Measurements from ENCODE around the gene SLC17A9. TPM values are rescaled to one million over a fixed set of nuclear protein-coding genes. Genes with fewer than 3 reads are reported as not detected.

The SLC17A9 gene
- total and polyA plus RNA-seq, 2 of the 8 experiments (the other 6 are each of a cell fraction or from before 2014, with no cell fraction given), result 23.5 to 35.2 TPM

DNA sequence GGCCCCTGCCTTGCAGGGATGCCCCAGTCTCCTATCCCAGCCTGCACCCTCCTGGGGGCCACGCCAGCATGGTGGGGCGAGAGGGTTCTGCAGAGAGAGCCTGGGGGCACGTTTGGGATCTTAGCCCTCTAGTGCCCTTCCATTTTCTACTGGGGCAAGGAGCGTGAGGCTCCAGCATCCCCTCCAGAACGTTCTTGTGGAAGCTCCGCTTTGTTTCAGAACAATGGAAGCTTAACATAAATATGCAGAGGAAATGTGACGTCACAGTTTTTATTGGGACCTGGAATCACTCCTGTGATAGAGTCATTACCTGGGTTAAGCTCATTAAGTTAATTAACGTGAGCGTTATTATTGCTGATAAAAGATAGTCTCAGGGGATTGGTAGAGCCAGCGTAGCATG, 34.6 kb downstream of the SLC17A9 start:
- Histone ChIP-seq H2BK15ac (ENCODE audit: low read length) (no peak overlapping the region), H3K56ac (replicated peaks; ENCODE audit: insufficient read length, low read depth, low read length) (no peak overlapping the region), H3K18ac (ENCODE audit: extremely low read depth, low read length) (0 out of 2 replicates have a peak overlapping the region, but pooled peaks have one; percentile 10), H2AFZ (ENCODE audit: low read length) (no peak overlapping the region), H3K4me3 (ENCODE audit: extremely low read depth in 1 of 4, insufficient read depth in 2 of 4, low read depth in 3 of 4, low read length in 4 of 4) (no peak overlapping the region), H3K23ac (ENCODE audit: insufficient read length) (no peak overlapping the region), H3K23me2 (ENCODE audit: low read depth, low read length) (no peaks in the 10 kb centered on the region), H3K79me1 (ENCODE audit: low read depth, low read length) (no peaks in the 10 kb centered on the region; the same call in 1 of the 2 replicates), H2AK5ac (ENCODE audit: low read depth, low read length) (no peak overlapping the region), H3K9ac (replicated peaks in 1 of 4; ENCODE audit: extremely low read depth in 1 of 4, low read depth in 3 of 4, low read length in 3 of 4) (no peak overlapping the region), H3K4me2 (ENCODE audit: insufficient read depth in 1 of 2, low read depth in 2 of 2, low read length in 2 of 2) (0 out of 4 replicates have a peak overlapping the region, but pooled peaks of 1 of the 2 experiments have one; percentile 6), H3K4me1 (replicated peaks in 1 of 4; ENCODE audit: control insufficient read depth in 3 of 4, insufficient read depth in 4 of 4, low read length in 3 of 4) (peaks cover 0 to 16% (median 5%) of the 10 kb centered on the region in 4 experiments; a peak in 5 of 7 replicates), H4K8ac (ENCODE audit: extremely low read depth, insufficient read depth, low read length) (peak overlapping the region; percentile 76; the same call in 1 of the 2 replicates), H3K27ac (ENCODE audit: low read depth, low read length) (no peak overlapping the region), H3K36me3 (ENCODE audit: control insufficient read depth in 2 of 4, insufficient read depth in 4 of 4, low read length in 3 of 4) (no peaks in the 10 kb centered on the region), H2BK20ac (ENCODE audit: low read length) (no peak overlapping the region), H4K20me1 (replicated peaks in 1 of 2; ENCODE audit: control insufficient read depth in 1 of 2, insufficient read depth in 2 of 2, low read length in 2 of 2) (no peaks in the 10 kb centered on the region), H3K4ac (replicated peaks; ENCODE audit: insufficient read length, low read depth, low read length) (no peak overlapping the region), H4K91ac (replicated peaks; ENCODE audit: insufficient read length, low read length) (no peak overlapping the region), H4K5ac (ENCODE audit: insufficient read length, low read depth, low read length) (no peak overlapping the region), H2BK5ac (ENCODE audit: low read depth, low read length) (peak overlapping the region; percentile 75; the same call in 1 of the 2 replicates), H2BK120ac (replicated peaks; ENCODE audit: low read depth, low read length) (no peak overlapping the region), H3K9me3 (ENCODE audit: insufficient read depth in 2 of 2, low read depth in 1 of 2, low read length in 1 of 2) (no peaks in the 10 kb centered on the region), H3K14ac (ENCODE audit: insufficient read length) (no peak overlapping the region), H3K27me3 (replicated peaks in 1 of 4; ENCODE audit: control insufficient read depth in 3 of 4, extremely low read depth in 1 of 4, insufficient read depth in 3 of 4, low read length in 3 of 4) (no peaks in the 10 kb centered on the region), H2BK12ac (ENCODE audit: low read depth, low read length) (peak overlapping the region; percentile 84; the same call in 1 of the 2 replicates), H3K79me2 (ENCODE audit: control insufficient read depth in 1 of 2, insufficient read depth in 2 of 2, low read length in 2 of 2) (no peaks in the 10 kb centered on the region)
- TF ChIP-seq CEBPB (IDR thresholded peaks at IDR 0.05; ENCODE audit: low read depth, low read length) (no peak), KDM5A (IDR thresholded peaks at IDR 0.05; ENCODE audit: low read length) (no peak), ZNF274 (IDR thresholded peaks at IDR 0.05; ENCODE audit: borderline replicate concordance, extremely low read depth, low read length) (no peak), CTCF (IDR thresholded peaks at IDR 0.05; ENCODE audit: control extremely low read depth in 1 of 3, insufficient read depth in 1 of 3, low read depth in 1 of 3, low read length in 3 of 3) (no peak)
- DNase-seq (ENCODE audit: low read depth in 1 of 2, low spot score in 2 of 2) (no peak), FAIRE-seq (no peak)
- POLR2A ChIA-PET (ENCODE audit: partially characterized antibody), result interaction anchor here (1.0 to 1.3 kb wide), 2 partner anchors 26 to 49 kb away, joined by 3 read pairs; partner anchors contain the start of gene GID8
- WGBS, 2 experiments (ENCODE audit: extremely low coverage in 1 of 2, insufficient coverage in 1 of 2, insufficient read length in 1 of 2, insufficient replicate concordance in 2 of 2, low coverage in 1 of 2, low lambda C conversion rate in 2 of 2, missing lambda C conversion rate in 1 of 2), result 76% methylated on average over 9 of the region's 10 CpGs; no CpG with 5 or more reads in 1 of the 2 experiments
- CTCF ChIA-PET (ENCODE audit: partially characterized antibody), result interaction anchor here (0.8 to 1.4 kb wide), 5 partner anchors 8 to 179 kb away, joined by 3 to 5 read pairs (median 4); partner anchors contain the start of gene BHLHE23

Data from H1 (cell line).